IMR-90 (cell line): ENCODE results near the gene CCDC13. TPM values are rescaled to one million over a fixed set of nuclear protein-coding genes. Genes with fewer than 3 reads are reported as not detected.

ENCODE experiments used
- ATAC-seq: fragments of 200-7000 bp; cut with Tn5 transposase; 2 replicates; pipeline ENCODE4 v1.9.1; 2020; ENCODE audit warnings: low read depth, mild to moderate bottlenecking, moderate library complexity
- BruUV-seq: library from RNA; stranded (reverse); fragments of 400-500 nt; replicated peaks from 2 replicates; lab custom pipeline; 2021; lab: Mats Ljungman, UMichigan
- CTCF ChIA-PET: fragments of 300-600 bp; formaldehyde crosslinking; extraction: SDS; loops from one replicate; lab custom pipeline; 2021; ENCODE audit warnings: antibody characterized with exemption; lab: Yijun Ruan, JAX
- POLR2A ChIA-PET: fragments of 300-600 bp; sonication (Branson Sonifier 250); formaldehyde crosslinking; loops from one replicate; lab custom pipeline; 2022; ENCODE audit warnings: antibody characterized with exemption; ENCODE audit not compliant: unreplicated experiment; lab: Charles Lee
- DNase-seq: peaks from one replicate; pipeline ENCODE4 v3.0.0; 2013
- H2AFZ ChIP-seq: replicated peaks from 2 replicates; pipeline ENCODE3; 2013; ENCODE audit warnings: low read length, mild to moderate bottlenecking; ENCODE audit not compliant: poor library complexity
- H2AK5ac ChIP-seq: 2 replicates; pipeline ENCODE4 v1.6.1; 2013; ENCODE audit warnings: low read depth, low read length, inconsistent platforms
- H2AK9ac ChIP-seq: replicated peaks from 2 replicates; pipeline ENCODE3; 2013; ENCODE audit warnings: mild to moderate bottlenecking, low read depth, low read length, moderate library complexity; ENCODE audit not compliant: poor library complexity
- H2BK120ac ChIP-seq: 2 replicates; pipeline ENCODE4 v1.6.1; 2013; ENCODE audit warnings: low read depth, low read length, inconsistent platforms
- H2BK15ac ChIP-seq: 3 replicates; pipeline ENCODE4 v1.6.1; 2013; ENCODE audit warnings: low read depth, low read length, inconsistent platforms
- H2BK20ac ChIP-seq: 2 replicates; pipeline ENCODE4 v1.6.1; 2013; ENCODE audit warnings: low read depth, mild to moderate bottlenecking, inconsistent platforms, low read length, moderate library complexity
- H2BK5ac ChIP-seq: 2 replicates; pipeline ENCODE4 v1.6.1; 2013; ENCODE audit warnings: mild to moderate bottlenecking, low read depth, low read length, inconsistent platforms; ENCODE audit not compliant: poor library complexity, severe bottlenecking
- H3K14ac ChIP-seq: replicated peaks from 2 replicates; pipeline ENCODE4 v1.6.1; 2013; ENCODE audit warnings: low read depth, low read length, inconsistent platforms
- H3K18ac ChIP-seq: 2 replicates; pipeline ENCODE4 v1.6.1; 2013; ENCODE audit warnings: low read depth, low read length, control low read depth
- H3K23ac ChIP-seq: 2 replicates; pipeline ENCODE4 v1.6.1; 2013; ENCODE audit warnings: low read depth, low read length, inconsistent platforms
- H3K27ac ChIP-seq: 2 replicates; pipeline ENCODE4 v1.5.1; 2013; ENCODE audit warnings: mild to moderate bottlenecking, control low read depth, low read length; ENCODE audit not compliant: insufficient read depth
- H3K27me3 ChIP-seq: 2 replicates; pipeline ENCODE4 v1.6.1; 2013; ENCODE audit warnings: low read length; ENCODE audit not compliant: control insufficient read depth, insufficient read depth
- H3K36me3 ChIP-seq: 2 replicates; pipeline ENCODE4 v1.6.1; 2013; ENCODE audit warnings: low read length, mixed read lengths; ENCODE audit not compliant: control insufficient read depth, insufficient read depth
- H3K4ac ChIP-seq: 2 replicates; pipeline ENCODE4 v1.6.1; 2013; ENCODE audit warnings: low read depth, low read length, inconsistent platforms
- H3K4me1 ChIP-seq: 2 replicates; pipeline ENCODE4 v1.6.1; 2013; ENCODE audit warnings: low read length, mixed read lengths; ENCODE audit not compliant: control insufficient read depth, insufficient read depth
- H3K4me2 ChIP-seq: 2 replicates; pipeline ENCODE4 v1.6.1; 2013; ENCODE audit warnings: low read depth, mild to moderate bottlenecking, control low read depth, low read length, moderate library complexity
- H3K4me3 ChIP-seq: 2 replicates; pipeline ENCODE4 v1.5.1; 2013; ENCODE audit warnings: low read depth, mild to moderate bottlenecking, control low read depth, low read length, moderate library complexity; ENCODE audit not compliant: insufficient read depth
- H3K56ac ChIP-seq: 2 replicates; pipeline ENCODE4 v1.6.1; 2013; ENCODE audit warnings: low read length, inconsistent platforms; ENCODE audit not compliant: insufficient read depth; ENCODE audit errors: extremely low read depth
- H3K79me1 ChIP-seq, 2 experiments: 2 replicates each; pipeline ENCODE4 v1.6.1; 2013; ENCODE audit warnings: low read length in 2 of 2, inconsistent platforms in 1 of 2, low read depth in 1 of 2
- H3K9ac ChIP-seq: 2 replicates; pipeline ENCODE4 v1.6.1; 2013; ENCODE audit warnings: low read depth, low read length, control low read depth
- H3K9me1 ChIP-seq: 2 replicates; pipeline ENCODE4 v1.6.1; 2013; ENCODE audit warnings: low read length, inconsistent platforms; ENCODE audit not compliant: insufficient read depth
- H3K9me3 ChIP-seq: 2 replicates; pipeline ENCODE4 v1.6.1; 2013; ENCODE audit warnings: low read length; ENCODE audit not compliant: control insufficient read depth, insufficient read depth
- H4K20me1 ChIP-seq: 2 replicates; pipeline ENCODE4 v1.6.1; 2013; ENCODE audit warnings: low read length, inconsistent platforms; ENCODE audit not compliant: insufficient read depth
- H4K5ac ChIP-seq: 2 replicates; pipeline ENCODE4 v1.6.1; 2013; ENCODE audit warnings: mild to moderate bottlenecking, low read depth, low read length, control low read depth
- H4K8ac ChIP-seq, 2 experiments: 2 replicates each; pipeline ENCODE4 v1.6.1; 2013; ENCODE audit warnings: low read depth in 2 of 2, low read length in 2 of 2, control low read depth in 1 of 2, inconsistent platforms in 1 of 2
- H4K91ac ChIP-seq: 2 replicates; pipeline ENCODE4 v1.6.1; 2013; ENCODE audit warnings: low read depth, low read length, inconsistent platforms; ENCODE audit not compliant: insufficient read depth
- CEBPB ChIP-seq: IDR thresholded peaks from 2 replicates; pipeline ENCODE4 v1.6.1; 2012; ENCODE audit warnings: low read depth, low read length, improper control_type of control experiment
- CTCF ChIP-seq: conservative IDR thresholded peaks from 2 replicates; pipeline ENCODE4 v1.5.1; 2012; ENCODE audit warnings: mild to moderate bottlenecking, low read depth, low read length, improper control_type of control experiment
- NFE2L2 ChIP-seq: fragments of 150-350 bp; IDR thresholded peaks from 2 replicates; pipeline ENCODE4 v1.6.1; 2016; ENCODE audit warnings: low read depth, mild to moderate bottlenecking, low read length
- RCOR1 ChIP-seq: IDR thresholded peaks from 2 replicates; pipeline ENCODE4 v1.6.1; 2012; ENCODE audit warnings: mild to moderate bottlenecking, low read length, improper control_type of control experiment; ENCODE audit not compliant: insufficient replicate concordance
- SMC3 ChIP-seq: fragments of 150-350 bp; IDR thresholded peaks from 2 replicates; pipeline ENCODE4 v1.6.1; 2016; ENCODE audit warnings: low read depth, mild to moderate bottlenecking, antibody characterized with exemption, low read length, moderate library complexity
- WGBS, 2 experiments: methylation state at CpG; one replicate each; pipeline versions ENCODE4 v1.1.5 to v1.1.7; 2013; ENCODE audit warnings: missing lambda C conversion rate in 2 of 2; ENCODE audit not compliant: insufficient read length in 1 of 2; ENCODE audit errors: extremely low coverage in 2 of 2; 5-methylcytosine and 5-hydroxymethylcytosine counted together
- dilution Hi-C: fragments of 300-500 bp; cut with HindIII; formaldehyde crosslinking; loops from one replicate; pipeline ENCODE4 v1.14.3; 2018; ENCODE audit warnings: low sequenced_read_pairs; ENCODE audit not compliant: unreplicated experiment
- in situ Hi-C: fragments of 300-500 bp; cut with MboI; formaldehyde crosslinking; loops from 3 replicates; pipeline ENCODE4 v1.14.3; 2019; ENCODE audit warnings: low sequenced_read_pairs, inconsistent platforms, mixed read lengths
- intact Hi-C: fragments of 100-400 bp; cut with micrococcal nuclease; formaldehyde crosslinking; loops from 2 replicates; pipeline ENCODE4 v1.10.0; 2022
- polyA plus RNA-seq, 3 experiments: library from polyadenylated mRNA; depleted of rRNA; stranded (reverse); fragments of >200 nt; gene quantifications; 2 replicates each; pipeline ENCODE4 v1.2.3, GENCODE V29; 2012; ENCODE audit warnings: low replicate concordance in 1 of 3
- total RNA-seq: library from RNA; depleted of rRNA; stranded (reverse); fragments of >200 nt; gene quantifications from 2 replicates; pipeline ENCODE4 v1.2.3, GENCODE V29; 2012

The CCDC13 gene
- total and polyA plus RNA-seq, 2 of the 4 experiments (the other 2 are of a cell fraction), result 0.18 to 0.19 TPM

GRCh38 chr3:42732829-42733459, 40.1 kb downstream of the CCDC13 start:
- in situ Hi-C loops, result no loop called here
- Histone ChIP-seq H3K4ac (no peak overlapping the region), H3K9me1 (no peaks in the 10 kb centered on the region), H3K79me1 (no peaks in the 10 kb centered on the region), H3K14ac (no peak overlapping the region), H3K4me2 (no peak overlapping the region), H4K91ac (no peak overlapping the region), H3K56ac (no peak overlapping the region), H4K5ac (no peak overlapping the region), H3K36me3 (no peaks in the 10 kb centered on the region), H3K9ac (no peak overlapping the region), H2BK15ac (no peak overlapping the region), H3K18ac (no peak overlapping the region), H2BK120ac (no peak overlapping the region), H2BK20ac (no peak overlapping the region), H3K9me3 (peaks cover 7% of the 10 kb centered on the region), H4K20me1 (no peaks in the 10 kb centered on the region), H2BK5ac (no peak overlapping the region), H3K27me3 (peaks cover 52% of the 10 kb centered on the region), H3K4me1 (no peaks in the 10 kb centered on the region), H3K23ac (no peak overlapping the region), H4K8ac (no peak overlapping the region), H3K27ac (no peak overlapping the region), H2AK5ac (no peak overlapping the region), H3K4me3 (no peak overlapping the region), H2AFZ (no peak overlapping the region), H2AK9ac (no peak overlapping the region)
- TF ChIP-seq CEBPB, result no peak
- no peak for TF ChIP-seq SMC3
- TF ChIP-seq CTCF, result 0 out of 2 replicates have a peak, but pooled peaks have one; percentile 5
- TF ChIP-seq RCOR1, result no peak
- no peak for TF ChIP-seq NFE2L2
- 63% methylated on average over 7 of the region's 9 CpGs; no CpG with 5 or more reads in 1 of the 2 experiments for WGBS, 2 experiments
- DNase-seq (no peak), ATAC-seq (no peak)
- POLR2A ChIA-PET, result no interaction called here
- CTCF ChIA-PET, result no interaction called here
- BruUV-seq, result no TSS peak
- intact Hi-C loops, result no loop called here
- dilution Hi-C loops, result no loop called here
